Measurements from ENCODE around the gene DLGAP1. TPM values are rescaled to one million over a fixed set of nuclear protein-coding genes. Genes with fewer than 3 reads are reported as not detected.

DLGAP1 gene
- total RNA-seq, 1 donor from 2014 or later: 2.0 TPM

DNA sequence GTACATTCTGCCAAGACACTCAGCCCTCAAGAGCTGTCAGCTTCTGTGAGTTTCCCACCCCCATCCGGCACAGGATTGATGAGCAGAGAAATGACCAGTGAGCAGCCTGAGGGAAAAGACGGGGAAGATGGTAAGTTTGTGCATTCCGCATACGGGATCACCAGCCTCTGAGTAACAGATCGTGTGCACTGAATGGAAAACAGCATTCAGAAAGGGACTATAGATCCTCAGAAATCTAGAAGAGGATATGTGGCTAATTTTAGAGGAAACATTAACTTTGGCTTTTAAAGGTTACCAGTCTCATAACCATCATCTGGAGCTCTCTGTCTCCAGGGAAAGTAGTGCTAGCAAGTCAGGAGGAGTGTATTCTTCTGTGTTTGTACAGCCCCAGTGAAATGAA is 679.1 kb downstream of the DLGAP1 start:
- Histone ChIP-seq H3K4me3 (no peak overlapping the region), H3K27ac (no peak overlapping the region), H3K36me3 (no peaks in the 10 kb centered on the region), H3K27me3 (no peaks in the 10 kb centered on the region), H3K4me1 (peaks cover 0 to 9% of the 10 kb centered on the region in 2 donors), H3K9me3 (no peaks in the 10 kb centered on the region)
- TF ChIP-seq, protein P1, sequence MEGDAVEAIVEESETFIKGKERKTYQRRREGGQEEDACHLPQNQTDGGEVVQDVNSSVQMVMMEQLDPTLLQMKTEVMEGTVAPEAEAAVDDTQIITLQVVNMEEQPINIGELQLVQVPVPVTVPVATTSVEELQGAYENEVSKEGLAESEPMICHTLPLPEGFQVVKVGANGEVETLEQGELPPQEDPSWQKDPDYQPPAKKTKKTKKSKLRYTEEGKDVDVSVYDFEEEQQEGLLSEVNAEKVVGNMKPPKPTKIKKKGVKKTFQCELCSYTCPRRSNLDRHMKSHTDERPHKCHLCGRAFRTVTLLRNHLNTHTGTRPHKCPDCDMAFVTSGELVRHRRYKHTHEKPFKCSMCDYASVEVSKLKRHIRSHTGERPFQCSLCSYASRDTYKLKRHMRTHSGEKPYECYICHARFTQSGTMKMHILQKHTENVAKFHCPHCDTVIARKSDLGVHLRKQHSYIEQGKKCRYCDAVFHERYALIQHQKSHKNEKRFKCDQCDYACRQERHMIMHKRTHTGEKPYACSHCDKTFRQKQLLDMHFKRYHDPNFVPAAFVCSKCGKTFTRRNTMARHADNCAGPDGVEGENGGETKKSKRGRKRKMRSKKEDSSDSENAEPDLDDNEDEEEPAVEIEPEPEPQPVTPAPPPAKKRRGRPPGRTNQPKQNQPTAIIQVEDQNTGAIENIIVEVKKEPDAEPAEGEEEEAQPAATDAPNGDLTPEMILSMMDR (IDR thresholded peaks at IDR 0.05): no peak
- intact Hi-C loops (cut with DNase I): no loop called here
- no peak for DNase-seq (ENCODE audit: low spot score in 2 of 2)

DNA sequence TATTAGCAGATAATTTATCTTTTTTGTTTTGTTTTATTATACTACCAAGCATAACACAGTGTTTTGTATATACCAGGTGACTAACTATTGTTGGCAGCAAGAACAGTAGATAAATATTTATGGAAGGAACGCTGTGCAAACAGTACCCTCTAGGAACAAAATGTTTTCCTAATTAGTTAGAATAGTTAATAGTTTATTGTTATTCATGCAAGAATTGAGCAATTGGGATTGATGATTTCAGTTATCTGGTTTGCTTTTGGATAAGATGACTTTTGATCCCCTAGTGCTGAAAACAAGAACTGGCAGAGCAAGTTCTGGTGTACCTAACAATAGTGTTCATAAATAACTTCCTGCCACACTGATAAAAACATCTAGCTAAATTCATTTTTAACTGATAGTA is 681.8 kb downstream of the DLGAP1 start:
- intact Hi-C loops (cut with DNase I): loop anchor here (5.0 kb wide), 3 partner anchors 66 to 321 kb away; partner anchors contain the start of gene TGIF1
- Histone ChIP-seq H3K9me3 (no peaks in the 10 kb centered on the region), H3K4me3 (no peak overlapping the region), H3K27ac (no peak overlapping the region), H3K27me3 (no peaks in the 10 kb centered on the region), H3K36me3 (no peaks in the 10 kb centered on the region), H3K4me1 (peaks cover 0 to 9% of the 10 kb centered on the region in 2 donors)
- TF ChIP-seq, protein P1 (IDR thresholded peaks at IDR 0.05): no peak
- DNase-seq (ENCODE audit: low spot score in 2 of 2): no peak

DNA sequence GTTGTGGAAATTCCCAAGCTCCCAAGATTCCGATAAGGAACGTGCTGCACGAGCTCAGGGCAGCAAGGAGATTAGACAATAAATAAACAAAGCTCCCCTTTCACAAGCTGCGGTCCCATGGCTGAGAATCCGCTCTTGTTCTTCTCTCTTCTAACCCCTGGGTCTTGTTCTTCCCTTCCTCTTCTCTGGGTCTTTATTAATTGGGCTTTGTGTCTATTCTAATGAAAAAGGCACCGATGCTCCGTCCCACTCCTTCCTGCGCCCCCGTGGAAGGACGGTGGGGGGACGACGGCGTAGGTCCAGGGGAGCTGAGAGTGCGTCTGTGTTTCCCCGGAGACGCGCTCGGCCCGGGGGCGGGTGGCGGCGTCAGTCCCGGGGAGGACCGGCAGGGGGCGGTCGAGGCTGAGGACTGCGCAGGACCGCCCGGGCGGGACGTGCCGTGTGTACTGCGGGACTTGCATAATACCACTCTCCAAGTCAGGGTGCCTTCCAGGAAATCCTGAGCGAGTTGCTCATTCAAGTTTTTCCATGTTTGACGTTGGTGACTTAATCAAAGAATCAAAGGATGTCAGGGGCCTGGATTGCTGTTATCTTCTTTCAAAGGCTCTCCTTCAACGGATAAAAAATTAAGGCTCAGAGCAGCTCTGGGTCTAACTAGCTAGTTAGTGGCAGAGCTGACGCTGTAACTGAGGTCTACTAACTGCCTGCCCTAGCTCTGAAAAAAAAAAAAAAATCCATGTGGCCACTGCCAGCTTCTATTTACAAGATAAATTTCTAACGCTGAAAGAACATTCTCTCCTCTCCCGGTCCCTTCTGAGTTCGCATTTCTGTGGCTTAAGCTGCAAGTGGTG is 683.8 kb downstream of the DLGAP1 start:
- peak; percentile 52 to 95 for DNase-seq (ENCODE audit: low spot score in 2 of 2)
- intact Hi-C loops (cut with DNase I): loop anchor here (1.0 to 5.0 kb wide), 6 partner anchors 64 to 319 kb away; partner anchors contain the start of gene TGIF1
- H3K4me3 ChIP-seq: peak overlapping the region; percentile 57 to 58

DNA sequence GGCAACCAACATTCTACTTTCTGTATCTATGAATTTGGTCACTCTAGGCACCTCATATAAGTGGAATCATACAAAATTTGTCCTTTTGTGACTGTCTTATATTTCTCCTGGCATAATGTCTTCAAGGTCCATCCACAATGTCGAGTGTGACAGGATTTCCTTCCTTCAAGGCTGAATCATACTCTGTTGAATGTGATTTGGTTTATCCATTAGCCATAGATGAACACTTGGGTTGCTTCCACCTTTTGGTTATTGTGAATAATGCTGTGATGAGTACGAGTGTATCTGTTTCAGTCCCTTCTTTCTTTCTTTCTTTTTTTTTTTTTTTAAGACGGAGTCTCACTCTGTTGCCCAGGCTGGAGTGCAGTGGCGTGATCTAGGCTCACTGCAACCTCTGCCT is 693.8 kb downstream of the DLGAP1 start:
- Histone ChIP-seq H3K27ac (no peak overlapping the region), H3K4me1 (no peaks in the 10 kb centered on the region), H3K4me3 (no peak overlapping the region), H3K9me3 (peaks cover 0 to 6% of the 10 kb centered on the region in 2 donors), H3K36me3 (no peaks in the 10 kb centered on the region), H3K27me3 (no peaks in the 10 kb centered on the region)
- no peak for DNase-seq (ENCODE audit: low spot score in 2 of 2)
- intact Hi-C loops (cut with DNase I): no loop called here
- TF ChIP-seq, protein P1 (IDR thresholded peaks at IDR 0.05): no peak

More for the DNA sequence above, 683.8 kb downstream of the DLGAP1 start:
- H3K27me3 ChIP-seq: no peaks in the 10 kb centered on the region
- no peaks in the 10 kb centered on the region for H3K9me3 ChIP-seq
- H3K27ac ChIP-seq: peak overlapping the region; percentile 45 to 58
- no peaks in the 10 kb centered on the region for H3K36me3 ChIP-seq
- H3K4me1 ChIP-seq: peaks cover 0 to 9% of the 10 kb centered on the region in 2 donors
- TF ChIP-seq, protein P1 (IDR thresholded peaks at IDR 0.05): peak; percentile 94 to 95 (median 94)

DNA sequence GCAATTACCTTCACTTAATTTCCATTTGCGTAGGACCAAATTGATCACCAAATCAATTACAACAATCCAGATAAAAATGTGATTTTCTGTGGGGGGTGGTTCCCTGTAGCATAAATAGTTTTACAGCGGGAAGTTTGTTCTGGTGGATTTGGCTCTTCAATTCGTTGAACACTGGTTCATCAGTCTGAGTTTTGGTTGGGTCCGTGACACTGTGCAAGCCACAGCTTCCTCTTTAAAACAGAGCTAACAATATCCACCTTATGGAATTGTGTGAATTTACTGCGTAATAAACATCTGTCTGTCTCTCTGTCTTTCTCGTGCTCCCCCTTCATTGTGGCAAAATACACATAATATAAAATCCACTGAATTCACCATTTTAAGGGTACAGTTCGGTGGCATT is 694.4 kb downstream of the DLGAP1 start:
- H3K4me1 ChIP-seq: no peaks in the 10 kb centered on the region
- TF ChIP-seq, protein P1 (IDR thresholded peaks at IDR 0.05): no peak
- no peaks in the 10 kb centered on the region for H3K36me3 ChIP-seq
- H3K4me3 ChIP-seq: no peak overlapping the region
- intact Hi-C loops (cut with DNase I): no loop called here
- H3K9me3 ChIP-seq: peaks cover 0 to 6% of the 10 kb centered on the region in 2 donors
- H3K27ac ChIP-seq: no peak overlapping the region
- no peak for DNase-seq (ENCODE audit: low spot score in 2 of 2)
- no peaks in the 10 kb centered on the region for H3K27me3 ChIP-seq

All from ascending aorta (tissue), 2 donors.